Measurements from ENCODE around the gene MYL4. TPM values are rescaled to one million over a fixed set of nuclear protein-coding genes. Genes with fewer than 3 reads are reported as not detected.

The MYL4 gene
- total and polyA plus RNA-seq, 4 donors: 0.49 to 9.0 (median 0.56) TPM

GRCh38 chr17:47240806-47241205 is 31.7 kb downstream of the MYL4 start:
- no peaks in the 10 kb centered on the region for H3K9me3 ChIP-seq (ENCODE audit: control insufficient read depth in 4 of 4, insufficient read depth in 3 of 4, low read length in 3 of 4)
- H3K4me1 ChIP-seq (ENCODE audit: control insufficient read depth in 5 of 5, insufficient read depth in 5 of 5, low read length in 5 of 5): peaks cover 0 to 18% (median 9%) of the 10 kb centered on the region in 5 donors
- no peak overlapping the region for H3K4me3 ChIP-seq
- 63 to 67% methylated on average over 3 of the region's 3 CpGs for WGBS, 2 donors
- no peak overlapping the region for H3K9ac ChIP-seq (ENCODE audit: insufficient read depth in 1 of 2, low read length in 2 of 2)
- no peak overlapping the region for H3K27ac ChIP-seq (ENCODE audit: low read depth in 1 of 2, low read length in 1 of 2)
- no peak for DNase-seq
- no peak for TF ChIP-seq CTCF (IDR thresholded peaks at IDR 0.05; ENCODE audit: control extremely low read depth, extremely low read depth)
- no peaks in the 10 kb centered on the region for H3K36me3 ChIP-seq (ENCODE audit: control insufficient read depth in 4 of 4, insufficient read depth in 4 of 4, low read length in 4 of 4)
- H3K27me3 ChIP-seq (ENCODE audit: control insufficient read depth in 3 of 3, insufficient read depth in 3 of 3, low read length in 2 of 3): no peaks in the 10 kb centered on the region
- no peak for ATAC-seq (ENCODE audit: insufficient read depth, low FRiP score)

DNA sequence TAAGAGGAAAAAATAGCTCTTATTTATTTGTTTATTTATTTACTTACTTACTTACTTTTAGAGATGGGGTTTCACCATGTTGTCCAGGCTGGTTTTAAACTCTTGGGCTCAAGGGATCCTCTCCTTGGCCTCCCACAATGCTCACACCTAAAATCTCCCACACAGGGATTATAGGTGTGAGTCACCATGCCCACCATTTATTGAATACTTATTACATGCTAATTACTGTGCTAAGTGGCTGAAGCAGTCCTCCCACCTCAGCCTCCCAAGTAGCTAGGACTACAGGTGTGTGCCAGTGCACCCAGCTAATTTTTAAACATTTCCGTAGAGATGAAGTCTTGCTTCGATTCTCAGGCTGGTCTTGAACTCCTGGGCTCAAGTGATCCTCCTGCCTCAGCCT is 33.5 kb downstream of the MYL4 start:
- H3K36me3 ChIP-seq (ENCODE audit: control insufficient read depth in 4 of 4, insufficient read depth in 4 of 4, low read length in 4 of 4): no peaks in the 10 kb centered on the region
- whole genome bisulfite sequencing, 2 donors: 98% methylated on average over 2 of the region's 2 CpGs
- H3K9ac ChIP-seq (ENCODE audit: insufficient read depth in 1 of 2, low read length in 2 of 2): no peak overlapping the region
- no peak for ATAC-seq (ENCODE audit: insufficient read depth, low FRiP score)
- H3K4me3 ChIP-seq: no peak overlapping the region
- no peak for TF ChIP-seq CTCF (IDR thresholded peaks at IDR 0.05; ENCODE audit: control extremely low read depth, extremely low read depth)
- peaks cover 0 to 18% (median 9%) of the 10 kb centered on the region in 5 donors for H3K4me1 ChIP-seq (ENCODE audit: control insufficient read depth in 5 of 5, insufficient read depth in 5 of 5, low read length in 5 of 5)
- no peak overlapping the region for H3K27ac ChIP-seq (ENCODE audit: low read depth in 1 of 2, low read length in 1 of 2)
- H3K9me3 ChIP-seq (ENCODE audit: control insufficient read depth in 4 of 4, insufficient read depth in 3 of 4, low read length in 3 of 4): no peaks in the 10 kb centered on the region
- no peak for DNase-seq
- H3K27me3 ChIP-seq (ENCODE audit: control insufficient read depth in 3 of 3, insufficient read depth in 3 of 3, low read length in 2 of 3): no peaks in the 10 kb centered on the region

DNA sequence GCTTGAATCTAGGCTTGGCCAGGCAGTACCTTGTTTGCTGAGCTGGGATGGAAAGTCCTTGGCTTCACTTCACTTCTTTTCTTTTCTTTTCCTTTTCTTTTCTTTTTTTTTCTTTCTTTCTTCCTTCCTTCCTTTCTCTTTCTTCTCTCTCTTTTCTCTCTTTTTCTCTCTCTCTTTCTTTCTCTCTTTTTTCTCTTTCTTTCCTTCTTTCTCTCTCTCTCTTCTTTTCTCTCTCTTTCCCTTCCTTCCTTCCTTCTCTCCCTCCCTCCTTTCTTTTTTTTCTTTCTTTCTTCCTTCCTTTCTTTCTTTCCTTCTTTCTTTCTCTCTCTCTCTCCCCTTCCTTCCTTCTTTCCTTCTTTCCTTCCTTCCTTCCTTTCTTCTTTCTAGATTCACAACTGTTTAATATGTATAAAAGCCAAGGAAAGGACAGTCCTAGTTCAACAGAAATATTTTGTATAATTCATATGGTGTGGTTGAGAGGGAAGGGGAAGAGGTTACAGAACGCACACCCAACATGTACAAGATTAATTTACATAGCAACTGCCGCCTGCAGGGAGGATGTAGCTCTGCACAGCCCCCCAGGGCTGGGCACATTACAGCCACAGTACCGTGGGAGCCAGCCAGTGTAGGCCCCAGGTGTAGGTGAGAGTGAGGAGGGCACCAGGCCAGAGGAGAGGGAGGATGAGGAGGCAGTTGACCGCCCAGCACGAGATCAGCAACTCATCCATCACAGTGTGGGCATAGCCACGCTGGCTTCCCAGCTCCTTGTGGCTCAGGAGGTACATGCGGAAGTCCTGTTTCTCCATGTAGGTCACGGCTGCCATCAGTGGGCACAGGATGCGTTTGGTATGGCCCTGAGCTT is 34.8 kb downstream of the MYL4 start:
- TF ChIP-seq CTCF (IDR thresholded peaks at IDR 0.05; ENCODE audit: control extremely low read depth, extremely low read depth): no peak
- no peak overlapping the region for H3K9ac ChIP-seq (ENCODE audit: insufficient read depth in 1 of 2, low read length in 2 of 2)
- H3K27ac ChIP-seq (ENCODE audit: low read depth in 1 of 2, low read length in 1 of 2): no peak overlapping the region
- H3K36me3 ChIP-seq (ENCODE audit: control insufficient read depth in 4 of 4, insufficient read depth in 4 of 4, low read length in 4 of 4): no peaks in the 10 kb centered on the region
- peaks cover 0 to 18% (median 7%) of the 10 kb centered on the region in 5 donors for H3K4me1 ChIP-seq (ENCODE audit: control insufficient read depth in 5 of 5, insufficient read depth in 5 of 5, low read length in 5 of 5)
- DNase-seq (no peak), ATAC-seq (ENCODE audit: insufficient read depth, low FRiP score) (no peak)
- WGBS, 2 donors: 74 to 81% methylated on average over 9 of the region's 9 CpGs
- no peaks in the 10 kb centered on the region for H3K27me3 ChIP-seq (ENCODE audit: control insufficient read depth in 3 of 3, insufficient read depth in 3 of 3, low read length in 2 of 3)
- no peaks in the 10 kb centered on the region for H3K9me3 ChIP-seq (ENCODE audit: control insufficient read depth in 4 of 4, insufficient read depth in 3 of 4, low read length in 3 of 4)
- H3K4me3 ChIP-seq: no peak overlapping the region

All from lung (tissue), 12 donors.